ENCODE data around the gene RNASE12.
"Not testable (repeated sequence)": the region's sequence is repeated elsewhere in the genome, so short reads cannot be mapped to it uniquely, and the experiment has no call there.

Gene RNASE12

GRCh38 chr14:20614038-20614840, 23.1 kb upstream of the RNASE12 start:
- DNase-seq (ENCODE audit: low spot score) = no peak

- DNase-seq (ENCODE audit: low spot score) = peak; percentile 93
Observed at GRCh38 chr14:20613094-20614037, 22.2 kb upstream of the RNASE12 start.

GRCh38 chr14:20612403-20612802, 21.2 kb upstream of the RNASE12 start:
- DNase-seq (ENCODE audit: low spot score) = no peak

- no peak for DNase-seq (ENCODE audit: low spot score)
Observed at GRCh38 chr14:20611277-20611676, 20.1 kb upstream of the RNASE12 start.

GRCh38 chr14:20610002-20610765, 19.0 kb upstream of the RNASE12 start:
- peak; percentile 78 for DNase-seq (ENCODE audit: low spot score)

GRCh38 chr14:20609215-20610001, 18.2 kb upstream of the RNASE12 start:
- DNase-seq (ENCODE audit: low spot score) = peak; percentile 83

- no peak for DNase-seq (ENCODE audit: low spot score)
Observed at GRCh38 chr14:20608383-20609110, 17.4 kb upstream of the RNASE12 start.

- DNase-seq (ENCODE audit: low spot score) = no peak
Observed at GRCh38 chr14:20607617-20608016, 16.4 kb upstream of the RNASE12 start.

- no peak for DNase-seq (ENCODE audit: low spot score)
Observed at GRCh38 chr14:20606902-20607242, 15.7 kb upstream of the RNASE12 start.

- no peak for DNase-seq (ENCODE audit: low spot score)
Observed at GRCh38 chr14:20606190-20606901, 15.2 kb upstream of the RNASE12 start.

GRCh38 chr14:20603813-20604690, 12.9 kb upstream of the RNASE12 start:
- DNase-seq (ENCODE audit: low spot score) = no peak

- no peak for DNase-seq (ENCODE audit: low spot score)
Observed at GRCh38 chr14:20602583-20602982, 11.4 kb upstream of the RNASE12 start.

- no peak for DNase-seq (ENCODE audit: low spot score)
Observed at GRCh38 chr14:20601522-20601921, 10.3 kb upstream of the RNASE12 start.

- no peak for DNase-seq (ENCODE audit: low spot score)
Observed at GRCh38 chr14:20597108-20597507, 5.9 kb upstream of the RNASE12 start.

- DNase-seq (ENCODE audit: low spot score) = not testable (repeated sequence)
Observed at GRCh38 chr14:20595726-20596125, 4.5 kb upstream of the RNASE12 start.

GRCh38 chr14:20592574-20592973, 1.4 kb upstream of the RNASE12 start:
- DNase-seq (ENCODE audit: low spot score) = no peak

- no peak for DNase-seq (ENCODE audit: low spot score)
Observed at GRCh38 chr14:20587489-20588154, 3.6 kb downstream of the RNASE12 start, which contains the start of gene RNASE11. RNASE11 (minus strand) TSS chr14:20588001.

GRCh38 chr14:20583908-20584307, 7.3 kb downstream of the RNASE12 start:
- no peak for DNase-seq (ENCODE audit: low spot score)

Measured in SK-N-DZ (cell line).